Measurements from ENCODE around the gene LSAMP.
A peak's percentile ranks its signal among the peaks of the same experiment; 100 is the strongest.
"Not testable (repeated sequence)": the region's sequence is repeated elsewhere in the genome, so short reads cannot be mapped to it uniquely, and the experiment has no call there.

The LSAMP gene

GRCh38 chr3:115828401-115828800 is 616.9 kb downstream of the LSAMP start:
- no peak for DNase-seq

GRCh38 chr3:115827495-115827894 is 617.8 kb downstream of the LSAMP start:
- no peak for DNase-seq

GRCh38 chr3:115825046-115825445 is 620.2 kb downstream of the LSAMP start:
- no peak for DNase-seq

DNA sequence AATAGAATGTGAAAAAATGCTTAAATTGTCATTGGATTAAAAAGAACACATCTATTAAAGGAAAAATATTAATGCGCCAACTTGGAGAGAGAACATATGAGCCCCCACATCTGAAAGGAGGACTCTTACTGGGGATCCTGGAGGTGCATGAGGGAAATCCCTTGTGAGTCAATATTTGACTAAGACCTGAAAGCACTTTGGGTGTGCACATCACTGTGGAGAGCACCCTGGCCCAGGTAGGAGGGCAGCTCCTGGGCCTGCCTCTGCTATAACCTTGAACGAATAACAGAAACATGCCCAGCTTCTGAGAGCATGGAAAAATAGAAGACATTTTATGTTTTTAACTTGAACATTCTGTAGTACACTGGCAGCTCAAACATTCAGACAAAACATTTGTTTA is 622.2 kb downstream of the LSAMP start:
- DNase-seq: no peak

DNA sequence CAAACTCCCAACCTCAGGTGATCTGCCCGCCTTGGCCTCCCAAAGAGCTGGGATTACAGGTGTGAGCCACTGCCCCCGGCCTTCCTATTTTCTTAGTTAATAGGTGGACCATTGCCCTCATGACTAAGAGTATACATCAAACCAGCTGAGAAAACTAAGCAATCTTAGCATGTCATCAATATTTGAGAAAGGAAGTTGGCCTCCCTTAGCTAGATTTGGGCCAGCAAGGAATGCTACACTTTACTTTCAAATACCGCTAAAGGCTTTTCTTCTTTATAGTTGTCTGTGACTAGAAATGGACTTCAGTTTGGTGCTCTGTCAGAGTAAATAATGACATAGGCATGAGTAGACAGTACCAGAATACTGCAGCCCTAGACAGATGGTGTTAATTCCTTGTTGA is 622.7 kb downstream of the LSAMP start:
- no peak for DNase-seq

- DNase-seq: peak; percentile 69
Measured at GRCh38 chr3:115819785-115820384, 625.4 kb downstream of the LSAMP start.

- peak; percentile 60 for DNase-seq
Measured at GRCh38 chr3:115814778-115815380, 630.4 kb downstream of the LSAMP start.

DNA sequence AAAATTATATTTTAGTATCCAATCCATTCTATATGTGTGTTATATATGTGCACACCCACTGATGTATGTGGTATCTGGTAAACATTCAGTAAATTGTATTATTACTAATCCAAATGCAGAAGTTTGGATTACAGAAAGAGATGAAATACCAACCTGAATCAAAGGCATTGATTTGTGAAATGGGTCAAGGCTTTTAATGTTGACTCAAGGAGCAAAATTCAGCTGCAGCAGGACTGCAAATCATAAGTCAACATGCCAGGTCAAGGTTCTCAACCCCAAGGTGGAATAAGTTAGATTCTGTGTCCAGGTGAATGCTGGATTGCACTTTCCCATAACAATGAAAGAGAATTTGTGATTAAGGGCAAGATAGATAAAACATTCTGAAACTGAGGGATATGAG is 631.3 kb downstream of the LSAMP start:
- DNase-seq: no peak

DNA sequence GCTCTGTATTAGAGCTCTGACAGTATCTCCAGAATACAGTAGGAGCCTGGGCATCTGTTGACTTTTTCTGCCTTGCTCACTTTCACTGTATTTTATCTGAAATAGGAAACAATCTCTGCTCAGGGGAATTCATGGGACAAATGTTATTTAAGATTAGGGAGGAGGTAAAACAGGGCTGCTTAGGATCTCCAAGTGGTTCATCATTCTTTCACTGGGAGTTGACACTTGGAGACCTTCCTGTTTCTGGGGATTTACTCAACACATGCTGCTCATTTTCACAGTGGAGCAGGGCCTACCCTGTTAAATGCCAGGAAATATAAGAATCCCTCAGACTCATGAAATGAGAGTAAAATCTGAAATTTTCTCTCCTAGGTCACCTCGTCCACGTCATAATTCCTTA is 636.5 kb downstream of the LSAMP start:
- no peak for DNase-seq

GRCh38 chr3:115808244-115808643 is 637.0 kb downstream of the LSAMP start:
- DNase-seq: no peak

DNA sequence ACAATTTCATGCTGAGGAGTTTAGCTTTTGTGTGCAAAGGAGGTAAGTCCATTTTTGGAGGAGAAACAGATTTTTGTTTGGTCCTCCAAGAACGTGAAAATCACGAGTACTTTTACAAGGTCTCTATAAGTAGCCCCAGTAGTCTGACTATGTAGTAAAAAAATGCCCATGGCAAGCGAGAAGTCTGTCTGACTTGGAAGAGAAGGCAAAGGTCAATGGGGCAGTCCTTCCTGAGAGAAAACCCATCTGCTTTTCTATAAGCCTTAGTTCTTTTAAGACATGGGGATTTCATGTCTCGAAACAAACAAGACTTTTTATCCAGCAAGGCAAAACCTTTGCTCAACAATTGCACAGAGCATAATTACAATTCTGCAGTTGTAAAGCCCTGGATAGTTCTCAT is 638.8 kb downstream of the LSAMP start:
- DNase-seq: no peak

DNA sequence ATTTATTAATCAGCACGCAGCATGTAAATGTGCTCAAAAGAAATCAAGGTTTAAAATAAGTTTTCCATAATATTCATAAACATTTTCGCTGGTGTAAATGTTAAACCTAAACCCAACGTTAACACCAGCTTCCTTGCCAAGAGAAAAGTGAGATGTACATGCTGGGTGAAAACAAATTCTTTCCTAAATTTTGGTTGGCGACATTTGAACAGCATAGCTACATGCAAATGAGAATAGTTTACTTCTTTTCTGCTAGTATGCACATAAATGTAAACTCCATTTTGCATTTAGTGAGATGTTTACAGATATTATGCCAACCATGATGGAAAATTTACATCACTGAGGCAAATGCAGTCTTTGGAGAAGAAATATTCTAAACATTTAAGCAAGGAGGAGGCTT is 639.8 kb downstream of the LSAMP start:
- no peak for DNase-seq

GRCh38 chr3:115804713-115805119 is 640.6 kb downstream of the LSAMP start:
- DNase-seq: no peak

GRCh38 chr3:115804200-115804599 is 641.1 kb downstream of the LSAMP start:
- DNase-seq: no peak

DNA sequence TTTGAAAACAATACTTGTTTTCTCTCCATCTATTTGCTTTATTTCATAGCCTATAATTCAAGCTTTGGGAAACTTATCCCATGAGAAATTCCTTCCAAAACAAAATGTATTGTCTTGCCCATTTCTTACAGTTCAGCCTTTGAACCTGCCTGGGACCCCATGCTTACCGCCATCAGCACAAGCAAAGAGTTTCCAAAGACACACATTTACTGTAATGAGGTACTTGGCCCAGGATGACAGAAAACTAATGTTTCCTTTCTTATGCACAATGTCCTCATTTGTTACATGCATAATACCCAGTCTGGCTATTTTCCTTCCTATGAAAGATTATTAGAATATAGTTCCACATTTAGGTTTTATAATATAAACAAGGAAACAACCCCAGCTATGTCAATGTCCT is 641.6 kb downstream of the LSAMP start:
- no peak for DNase-seq

GRCh38 chr3:115800489-115801075 is 644.7 kb downstream of the LSAMP start:
- no peak for DNase-seq

GRCh38 chr3:115800065-115800464 is 645.2 kb downstream of the LSAMP start:
- not testable (repeated sequence) for DNase-seq

- DNase-seq: no peak
Measured at GRCh38 chr3:115792206-115792955, 652.9 kb downstream of the LSAMP start.

GRCh38 chr3:115791271-115792153 is 653.8 kb downstream of the LSAMP start:
- DNase-seq: not testable (repeated sequence)

DNA sequence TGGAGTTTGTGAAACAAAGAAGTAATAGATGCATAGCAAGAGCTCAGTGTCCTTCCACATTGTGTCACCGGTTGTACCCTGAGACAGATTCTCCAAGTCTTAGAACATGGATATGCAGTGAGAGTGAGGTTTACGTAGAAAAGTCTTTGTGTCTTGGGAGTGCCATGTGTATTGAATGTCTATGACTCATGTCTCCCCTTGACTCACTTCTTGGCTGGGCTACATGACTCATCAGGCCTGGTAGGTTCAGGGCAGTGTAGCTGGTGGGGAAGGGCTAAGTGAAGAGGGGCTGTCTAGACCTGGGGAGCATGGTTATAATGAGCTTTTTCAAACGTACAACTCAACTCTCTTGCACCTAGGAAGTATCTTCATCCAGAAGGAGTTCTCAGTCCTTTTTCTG is 654.5 kb downstream of the LSAMP start:
- no peak for DNase-seq

DNA sequence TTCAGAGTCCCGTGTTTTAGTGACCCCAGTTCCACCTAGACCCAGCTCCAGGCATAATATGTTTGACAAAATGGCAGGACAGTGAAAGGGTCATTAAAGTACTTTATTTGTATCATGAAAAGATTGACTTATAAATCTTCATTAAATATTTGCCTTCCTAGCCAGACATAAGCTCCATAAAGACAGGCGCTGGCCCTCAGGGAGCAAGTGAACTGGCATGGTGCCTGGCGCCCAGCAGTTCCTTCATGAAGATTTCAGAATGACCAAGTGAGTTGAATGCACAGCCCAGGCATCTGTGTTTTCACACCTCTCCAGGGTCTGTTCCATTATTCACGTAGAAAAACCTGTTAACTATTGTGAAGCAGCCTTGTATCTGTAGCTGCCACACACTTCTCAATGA is 655.8 kb downstream of the LSAMP start:
- no peak for DNase-seq

DNA sequence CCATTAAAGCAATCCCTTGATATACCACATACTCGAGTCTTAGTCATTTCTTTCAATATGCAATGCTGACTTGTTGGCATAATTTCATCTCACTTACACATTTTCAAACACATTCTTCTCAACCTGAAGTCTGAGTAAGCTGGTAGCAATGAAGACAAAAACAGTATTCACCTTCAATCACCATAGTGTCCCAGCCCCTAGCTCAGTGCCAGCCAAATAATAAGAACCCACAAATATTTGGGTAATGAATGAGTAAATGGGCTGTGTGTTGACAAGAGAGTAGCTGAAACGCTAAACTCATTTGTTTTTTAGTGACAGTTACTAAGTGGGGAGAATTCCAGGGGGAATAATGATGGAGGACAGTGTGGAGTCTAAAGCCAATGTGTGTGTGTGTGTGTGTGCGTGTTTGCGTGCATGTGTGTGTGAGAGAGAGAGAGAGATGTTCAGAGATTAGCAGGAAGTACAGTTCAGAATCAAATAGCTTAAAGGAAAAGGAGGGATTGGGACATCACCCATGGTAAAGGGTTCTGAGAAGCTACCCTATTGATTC is 656.3 kb downstream of the LSAMP start:
- DNase-seq: no peak

- DNase-seq: no peak
Measured at GRCh38 chr3:115787818-115788217, 657.5 kb downstream of the LSAMP start.
